GM12891 (cell line): ENCODE results near the gene CXCR3.

ENCODE experiments used
- POLR2AphosphoS5 ChIP-seq: IDR thresholded peaks from 2 replicates; pipeline ENCODE4 v1.6.1; 2011; ENCODE audit warnings: low read depth, low read length, control low read depth
- TAF1 ChIP-seq: IDR thresholded peaks from 2 replicates; pipeline ENCODE4 v1.6.1; 2011; ENCODE audit warnings: low read depth, low read length, control low read depth

DNA sequence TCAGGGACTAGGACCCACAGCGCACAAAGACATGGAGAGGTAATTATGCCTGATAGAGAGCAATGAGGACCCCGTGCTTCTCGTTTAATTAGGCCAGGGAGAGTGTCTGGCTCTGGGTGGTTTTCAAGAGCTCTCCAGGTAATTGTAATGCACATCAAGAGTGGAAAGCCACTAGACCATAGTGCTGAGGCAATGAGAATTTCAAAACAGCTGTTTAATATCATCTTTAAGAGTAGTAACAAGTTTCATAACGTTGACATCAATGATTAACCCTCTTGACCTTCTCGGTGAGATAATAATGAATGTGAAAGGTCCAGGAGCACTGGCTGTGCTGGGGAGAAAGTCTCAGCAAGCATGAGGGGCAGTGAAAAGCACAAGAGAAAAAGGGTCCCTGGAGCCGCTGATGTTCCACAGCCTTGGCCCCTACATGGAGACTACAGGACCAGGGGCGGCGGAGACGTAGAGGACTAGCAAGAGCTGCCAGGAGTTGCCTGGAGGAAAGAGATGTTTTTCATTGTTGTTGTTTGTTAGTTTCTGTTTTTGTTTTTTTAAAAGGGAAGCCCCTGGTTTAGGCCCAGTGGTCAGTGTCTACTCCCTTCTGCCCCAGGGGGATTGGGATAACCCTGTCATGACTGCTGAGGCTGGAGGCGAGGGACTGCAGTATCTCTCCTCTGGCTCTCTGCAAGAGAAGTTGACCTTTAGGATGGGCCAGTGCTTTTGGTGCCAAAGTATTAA lies 14.8 kb upstream of the CXCR3 start:
- TF ChIP-seq TAF1 (no peak), POLR2AphosphoS5 (no peak)
